MM.1S (cell line): ENCODE measurements around the gene ERVK3-1.
"Not testable (repeated sequence)": the region's sequence is repeated elsewhere in the genome, so short reads cannot be mapped to it uniquely, and the experiment has no call there.

ENCODE experiments used
- DNase-seq: peaks from one replicate; pipeline ENCODE4 v3.0.0-alpha.2; 2015
- H2AFZ ChIP-seq: fragments of 300-600 bp; sonication (generic); 2 replicates; pipeline ENCODE4 v1.6.0; 2016; ENCODE audit warnings: antibody characterized with exemption, low read length
- H3F3A ChIP-seq: fragments of 300-600 bp; sonication (generic); 2 replicates; pipeline ENCODE4 v1.6.1; 2016; ENCODE audit warnings: mild to moderate bottlenecking, antibody characterized with exemption, low read length, moderate library complexity, mixed read lengths; ENCODE audit not compliant: insufficient read depth
- H3K27ac ChIP-seq: fragments of 300-600 bp; sonication (generic); 2 replicates; pipeline ENCODE4 v1.5.1; 2016; ENCODE audit warnings: mild to moderate bottlenecking, low read length
- H3K27me3 ChIP-seq: fragments of 300-600 bp; sonication (generic); replicated peaks from 2 replicates; pipeline ENCODE4 v1.6.0; 2016; ENCODE audit warnings: low read length; ENCODE audit not compliant: insufficient read depth
- H3K36me3 ChIP-seq: fragments of 300-600 bp; sonication (generic); replicated peaks from 2 replicates; pipeline ENCODE4 v1.6.1; 2016; ENCODE audit warnings: mild to moderate bottlenecking, low read length, mixed read lengths; ENCODE audit not compliant: insufficient read depth
- H3K4me1 ChIP-seq: fragments of 300-600 bp; sonication (generic); 2 replicates; pipeline ENCODE4 v1.6.1; 2016; ENCODE audit warnings: low read length, mixed read lengths
- H3K4me2 ChIP-seq: fragments of 300-600 bp; sonication (generic); 2 replicates; pipeline ENCODE4 v1.6.0; 2016; ENCODE audit warnings: low read depth, low read length
- H3K4me3 ChIP-seq: fragments of 300-600 bp; sonication (generic); 2 replicates; pipeline ENCODE4 v1.5.1; 2016; ENCODE audit warnings: low read length, mixed read lengths
- H3K79me2 ChIP-seq: fragments of 300-600 bp; sonication (generic); 2 replicates; pipeline ENCODE4 v1.6.1; 2016; ENCODE audit warnings: mixed run types, low read length, mixed read lengths
- H3K9ac ChIP-seq: fragments of 300-600 bp; sonication (generic); 2 replicates; pipeline ENCODE4 v1.6.1; 2016; ENCODE audit warnings: low read length, mixed read lengths
- H3K9me2 ChIP-seq: fragments of 300-600 bp; sonication (generic); replicated peaks from 2 replicates; pipeline ENCODE4 v1.6.1; 2016; ENCODE audit warnings: mild to moderate bottlenecking, low read length, mixed read lengths; ENCODE audit not compliant: insufficient read depth
- H3K9me3 ChIP-seq: fragments of 300-600 bp; sonication (generic); replicated peaks from 2 replicates; pipeline ENCODE4 v1.6.1; 2016; ENCODE audit warnings: mild to moderate bottlenecking, low read length, mixed read lengths; ENCODE audit not compliant: insufficient read depth
- H4K20me1 ChIP-seq: fragments of 300-600 bp; sonication (generic); 2 replicates; pipeline ENCODE4 v1.6.1; 2016; ENCODE audit warnings: mild to moderate bottlenecking, low read length, moderate library complexity, mixed read lengths; ENCODE audit not compliant: insufficient read depth
- CTCF ChIP-seq: fragments of 300-600 bp; sonication (generic); IDR thresholded peaks from 2 replicates; pipeline ENCODE4 v1.5.1; 2016; ENCODE audit warnings: antibody characterized with exemption, low read length, mixed read lengths
- EZH2 ChIP-seq: fragments of 300-600 bp; sonication (generic); optimal IDR thresholded peaks from 2 replicates; pipeline ENCODE3; 2017; ENCODE audit warnings: low read depth, mild to moderate bottlenecking, antibody characterized with exemption, low read length, mixed read lengths
- EZH2phosphoT487 ChIP-seq: fragments of 300-600 bp; sonication (generic); IDR thresholded peaks from 2 replicates; pipeline ENCODE4 v1.6.1; 2018; ENCODE audit warnings: antibody characterized with exemption, low read length

The ERVK3-1 gene

GRCh38 chr19:58307736-58308135 is 2.6 kb downstream of the ERVK3-1 start:
- no peak overlapping the region for H3K27ac ChIP-seq
- no peak for DNase-seq
- H2AFZ ChIP-seq = no peak overlapping the region
- no peaks in the 10 kb centered on the region for H3K9me3 ChIP-seq
- H3K9ac ChIP-seq = no peak overlapping the region
- TF ChIP-seq EZH2 (no peak), CTCF (no peak), EZH2phosphoT487 (no peak)
- H3F3A ChIP-seq = no peaks in the 10 kb centered on the region
- H3K4me1 ChIP-seq = no peaks in the 10 kb centered on the region
- peaks cover 27% of the 10 kb centered on the region for H3K79me2 ChIP-seq
- H3K4me2 ChIP-seq = no peak overlapping the region
- H3K27me3 ChIP-seq = no peaks in the 10 kb centered on the region
- H3K4me3 ChIP-seq = no peak overlapping the region
- peaks cover 26% of the 10 kb centered on the region for H3K36me3 ChIP-seq
- H3K9me2 ChIP-seq = no peaks in the 10 kb centered on the region
- no peaks in the 10 kb centered on the region for H4K20me1 ChIP-seq

- not testable (repeated sequence) for H2AFZ ChIP-seq, H3K9ac ChIP-seq, DNase-seq, H3K9me3 ChIP-seq, H4K20me1 ChIP-seq, H3F3A ChIP-seq, H3K27me3 ChIP-seq, H3K9me2 ChIP-seq, H3K4me1 ChIP-seq, H3K4me2 ChIP-seq, H3K27ac ChIP-seq, H3K4me3 ChIP-seq
- peaks cover 24% of the 10 kb centered on the region for H3K79me2 ChIP-seq
- peaks cover 29% of the 10 kb centered on the region for H3K36me3 ChIP-seq
Observed at GRCh38 chr19:58310685-58311084, 5.5 kb downstream of the ERVK3-1 start.

GRCh38 chr19:58311345-58311865 is 6.2 kb downstream of the ERVK3-1 start:
- no peak overlapping the region for H3K9ac ChIP-seq
- no peak overlapping the region for H3K27ac ChIP-seq
- no peaks in the 10 kb centered on the region for H3K4me1 ChIP-seq
- no peak for DNase-seq
- no peaks in the 10 kb centered on the region for H3K9me2 ChIP-seq
- H3K4me2 ChIP-seq = no peak overlapping the region
- no peak overlapping the region for H2AFZ ChIP-seq
- H4K20me1 ChIP-seq = no peaks in the 10 kb centered on the region
- H3K9me3 ChIP-seq = no peaks in the 10 kb centered on the region
- no peaks in the 10 kb centered on the region for H3K27me3 ChIP-seq
- H3K36me3 ChIP-seq = peaks cover 29% of the 10 kb centered on the region
- H3K79me2 ChIP-seq = peaks cover 16% of the 10 kb centered on the region
- no peaks in the 10 kb centered on the region for H3F3A ChIP-seq
- no peak for TF ChIP-seq CTCF
- TF ChIP-seq EZH2 = no peak
- TF ChIP-seq EZH2phosphoT487 = no peak
- H3K4me3 ChIP-seq = no peak overlapping the region

- H3K4me1 ChIP-seq = no peaks in the 10 kb centered on the region
- no peaks in the 10 kb centered on the region for H3K9me3 ChIP-seq
- H3K79me2 ChIP-seq = no peaks in the 10 kb centered on the region
- H4K20me1 ChIP-seq = no peaks in the 10 kb centered on the region
- no peak overlapping the region for H3K4me3 ChIP-seq
- no peaks in the 10 kb centered on the region for H3K9me2 ChIP-seq
- no peak overlapping the region for H3K9ac ChIP-seq
- no peaks in the 10 kb centered on the region for H3K27me3 ChIP-seq
- H3K27ac ChIP-seq = no peak overlapping the region
- DNase-seq = no peak
- H2AFZ ChIP-seq = no peak overlapping the region
- TF ChIP-seq EZH2 (no peak), EZH2phosphoT487 (no peak), CTCF (no peak)
- H3F3A ChIP-seq = no peaks in the 10 kb centered on the region
- H3K4me2 ChIP-seq = no peak overlapping the region
- H3K36me3 ChIP-seq = peaks cover 14% of the 10 kb centered on the region; the same call in 1 of the 2 replicates
Observed at GRCh38 chr19:58315580-58315979, 10.4 kb downstream of the ERVK3-1 start.
